GM10266 (cell line): ENCODE results near the gene RALA.
"Not testable (repeated sequence)": the region's sequence is repeated elsewhere in the genome, so short reads cannot be mapped to it uniquely, and the experiment has no call there.

Experiments
- DNase-seq: peaks from one replicate; pipeline ENCODE4 v3.0.0; 2012; ENCODE audit errors: extremely low spot score
- CTCF ChIP-seq: IDR thresholded peaks from 2 replicates; pipeline ENCODE4 v1.5.1; 2012; ENCODE audit warnings: mild to moderate bottlenecking, low read depth; ENCODE audit not compliant: control insufficient read depth, insufficient read depth; ENCODE audit errors: missing control alignments

The RALA gene

GRCh38 chr7:39663263-39663662 is 39.9 kb downstream of the RALA start:
- TF ChIP-seq CTCF = no peak
- no peak for DNase-seq

DNA sequence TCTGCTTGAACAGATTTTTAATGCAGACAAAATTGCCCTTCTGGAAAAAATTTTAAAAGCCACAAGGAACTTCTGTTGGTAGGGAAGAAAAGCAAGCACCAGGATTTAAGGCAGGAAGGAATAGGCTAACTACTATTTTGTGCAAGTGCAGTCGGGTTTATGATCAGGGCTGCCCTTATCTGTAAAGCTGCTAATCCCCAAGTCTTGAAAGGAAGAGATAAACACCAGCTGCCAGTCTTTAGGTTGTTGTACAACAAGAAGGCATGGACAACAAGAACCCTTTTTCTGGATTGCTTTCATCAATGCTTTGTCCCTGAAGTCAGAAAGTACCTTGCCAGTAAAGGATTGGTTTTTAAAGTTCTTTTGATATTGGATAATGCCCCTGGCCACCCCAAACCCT is 40.7 kb downstream of the RALA start:
- DNase-seq = no peak
- TF ChIP-seq CTCF = no peak

- TF ChIP-seq CTCF = no peak
- DNase-seq = no peak
These were observed 41.2 kb downstream of the RALA start for GRCh38 chr7:39664585-39664984.

DNA sequence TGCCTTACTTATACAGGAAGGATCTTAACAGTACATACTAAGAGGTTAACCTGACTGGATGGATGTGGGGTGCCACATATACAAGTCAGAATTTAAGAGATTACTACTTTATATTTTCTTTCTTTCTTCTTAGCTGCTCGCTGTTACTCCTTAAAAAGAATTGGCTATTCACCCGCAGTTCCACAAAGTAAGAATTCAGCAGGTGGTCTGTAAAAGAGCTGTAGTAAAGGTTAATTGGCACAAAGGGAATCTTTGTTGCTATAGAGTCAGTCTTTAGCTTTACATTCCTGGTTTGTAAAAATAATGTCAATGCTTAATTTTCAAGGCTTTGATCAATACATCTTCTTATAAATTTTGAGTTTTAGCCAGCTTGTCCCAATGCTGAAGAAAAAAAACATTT is 43.2 kb downstream of the RALA start:
- no peak for TF ChIP-seq CTCF
- DNase-seq = no peak

DNA sequence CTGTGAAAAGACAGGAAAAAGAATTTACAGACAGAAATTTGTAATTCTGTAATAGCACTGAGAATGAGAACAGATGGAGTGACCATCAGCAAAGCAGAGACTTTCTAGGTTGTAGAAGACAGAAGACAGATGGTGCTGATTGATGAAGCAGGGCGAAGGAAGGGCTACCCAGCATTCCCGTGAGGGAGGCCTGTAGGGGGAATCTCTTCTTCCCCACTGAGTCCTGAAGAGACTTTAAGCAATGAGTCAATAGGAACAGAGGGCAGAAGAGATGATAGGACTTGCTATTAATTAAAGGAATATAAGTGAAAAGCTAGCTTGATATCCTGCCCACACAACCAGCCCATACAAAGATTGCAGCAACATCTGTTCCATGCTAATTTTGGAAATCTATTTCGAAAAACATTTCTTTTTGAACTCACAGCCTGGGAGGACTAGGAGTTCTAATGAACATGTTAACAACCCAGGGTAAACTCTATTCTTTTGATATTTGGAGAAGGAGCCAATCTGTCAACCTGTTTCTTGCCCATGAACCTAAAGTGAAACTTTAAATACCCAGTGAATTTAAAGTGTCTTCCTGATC is 44.1 kb downstream of the RALA start:
- no peak for TF ChIP-seq CTCF
- DNase-seq = no peak

- not testable (repeated sequence) for DNase-seq
These were observed 44.9 kb downstream of the RALA start for GRCh38 chr7:39668280-39668679.

- DNase-seq = no peak
- no peak for TF ChIP-seq CTCF
These were observed 46.7 kb downstream of the RALA start for GRCh38 chr7:39670052-39670451.

- no peak for TF ChIP-seq CTCF
- no peak for DNase-seq
These were observed 47.6 kb downstream of the RALA start for GRCh38 chr7:39670934-39671333.
